Astrocyte of the hippocampus (primary cell): Measurements from ENCODE around the gene DCUN1D1.

Experiments
- DNase-seq: peaks from one replicate; pipeline ENCODE4 v3.0.0; 2011; ENCODE audit warnings: low read depth, low spot score

DCUN1D1 gene

GRCh38 chr3:182892226-182892625 is 88.1 kb downstream of the DCUN1D1 start:
- no peak for DNase-seq

- DNase-seq, result no peak
Observed at GRCh38 chr3:182891364-182891763, 89.0 kb downstream of the DCUN1D1 start.

- DNase-seq, result no peak
Observed at GRCh38 chr3:182889948-182890629, 90.2 kb downstream of the DCUN1D1 start.
